ENCODE data around the gene GLRA3.

GRCh38 chr4:174708381-174708780 is 120.7 kb downstream of the GLRA3 start:
- no peak for TF ChIP-seq POLR2AphosphoS5 (IDR thresholded peaks at IDR 0.05; ENCODE audit: low read depth, low read length)
- TF ChIP-seq POLR2A (IDR thresholded peaks at IDR 0.05; ENCODE audit: low read depth, low read length), result no peak
- TF ChIP-seq TAF1 (IDR thresholded peaks at IDR 0.05; ENCODE audit: borderline replicate concordance, low read depth, low read length), result no peak

Data from GM12892 (cell line).